HPDE6-E6E7 (cell line): ENCODE data around the gene SNX25.

Source experiments
- DNase-seq: peaks from one replicate; pipeline ENCODE4 v3.0.0; 2011; ENCODE audit warnings: missing footprints; ENCODE audit errors: extremely low spot score

SNX25 gene

GRCh38 chr4:185379326-185380295, 170.2 kb downstream of the SNX25 start:
- no peak for DNase-seq

GRCh38 chr4:185380320-185380719, 170.9 kb downstream of the SNX25 start:
- DNase-seq = no peak

GRCh38 chr4:185381288-185382196, 172.1 kb downstream of the SNX25 start:
- no peak for DNase-seq

GRCh38 chr4:185382754-185383153, 173.4 kb downstream of the SNX25 start:
- DNase-seq = no peak

GRCh38 chr4:185383451-185383850, 174.1 kb downstream of the SNX25 start:
- peak; percentile 44 for DNase-seq

GRCh38 chr4:185384061-185384460, 174.7 kb downstream of the SNX25 start:
- no peak for DNase-seq

GRCh38 chr4:185384930-185385331, 175.5 kb downstream of the SNX25 start:
- DNase-seq = no peak

- DNase-seq = no peak
Observed at GRCh38 chr4:185387957-185388356, 178.6 kb downstream of the SNX25 start.

GRCh38 chr4:185390941-185391340, 181.5 kb downstream of the SNX25 start:
- no peak for DNase-seq

GRCh38 chr4:185392156-185392555, 182.8 kb downstream of the SNX25 start:
- no peak for DNase-seq

GRCh38 chr4:185394568-185395237, 185.3 kb downstream of the SNX25 start:
- no peak for DNase-seq

GRCh38 chr4:185395238-185395955, 186.0 kb downstream of the SNX25 start, which contains the start of gene LRP2BP:
Gene LRP2BP, minus strand, starts transcription at chr4:185395924. Its CDS starts 17,738 bp downstream, at chr4:185378186.
- DNase-seq = no peak

- DNase-seq = peak; percentile 90
Observed at GRCh38 chr4:185395956-185396723, 186.7 kb downstream of the SNX25 start.

GRCh38 chr4:185396724-185397385, 187.5 kb downstream of the SNX25 start, which contains the start of gene ANKRD37:
Gene ANKRD37, plus strand, starts transcription at chr4:185396841. Its CDS starts 83 bp downstream, at chr4:185396924.
- DNase-seq = peak; percentile 27

- no peak for DNase-seq
Observed at GRCh38 chr4:185398618-185399017, 189.2 kb downstream of the SNX25 start.

- DNase-seq = no peak
Observed at GRCh38 chr4:185399466-185399865, 190.1 kb downstream of the SNX25 start.

GRCh38 chr4:185404031-185404430, 194.6 kb downstream of the SNX25 start:
- no peak for DNase-seq

GRCh38 chr4:185405296-185405999, 196.1 kb downstream of the SNX25 start:
- DNase-seq = no peak

GRCh38 chr4:185408432-185408831, 199.0 kb downstream of the SNX25 start:
- no peak for DNase-seq
